Prostate gland (tissue), 2 donors: ENCODE data around the gene ANKK1. TPM values are rescaled to one million over a fixed set of nuclear protein-coding genes. Genes with fewer than 3 reads are reported as not detected.
A peak's percentile ranks its signal among the peaks of the same experiment; 100 is the strongest.

ENCODE experiments used
- DNase-seq: peaks from one replicate; pipeline ENCODE4 v3.0.0-alpha.2; 2019; ENCODE audit warnings: low spot score
- H3K27ac ChIP-seq, 2 donors: fragments of 200-600 bp; sonication (generic); 2 replicates each; pipeline ENCODE4 v1.5.1; 2017 to 2019
- H3K27me3 ChIP-seq: fragments of 200-600 bp; sonication (generic); replicated peaks from 2 replicates; pipeline ENCODE4 v1.5.1; 2019; ENCODE audit not compliant: insufficient read depth
- H3K36me3 ChIP-seq, 2 donors: fragments of 200-600 bp; sonication (generic); 1 replicate in 1 of 2; 2 replicates in 1 of 2; pipeline versions ENCODE4 v1.5.1 to v1.8.1; 2017 to 2019
- H3K4me1 ChIP-seq: fragments of 200-600 bp; sonication (generic); replicated peaks from 2 replicates; pipeline ENCODE4 v1.5.1; 2019
- H3K4me3 ChIP-seq, 2 donors: fragments of 200-600 bp; sonication (generic); 2 replicates each; pipeline ENCODE4 v1.5.1; 2017 to 2019
- H3K9me3 ChIP-seq: fragments of 200-600 bp; sonication (generic); 2 replicates; pipeline ENCODE4 v1.5.1; 2017
- CTCF ChIP-seq, 4 experiments: fragments of 200-600 bp in 2 of 4; fragments of 450-650 bp in 2 of 4; sonication (generic) in 2 of 4; IDR thresholded peaks; 1 replicate in 3 of 4; 2 replicates in 1 of 4; pipeline ENCODE4 v1.5.1; 2016 to 2019; ENCODE audit warnings: antibody characterized with exemption in 4 of 4, mild to moderate bottlenecking in 2 of 4, moderate library complexity in 2 of 4
- POLR2A ChIP-seq: fragments of 450-650 bp; IDR thresholded peaks from one replicate; pipeline ENCODE4 v1.6.1; 2016; ENCODE audit warnings: antibody characterized with exemption, mild to moderate bottlenecking
- POLR2AphosphoS5 ChIP-seq: sonication (generic); formaldehyde crosslinking; IDR thresholded peaks from one replicate; pipeline ENCODE4 v1.6.1; 2017; ENCODE audit warnings: antibody characterized with exemption
- WGBS: methylation state at CpG from one replicate; pipeline ENCODE4 v1.1.5; 2018; 5-methylcytosine and 5-hydroxymethylcytosine counted together
- intact Hi-C: fragments of 100-400 bp; cut with DNase I; formaldehyde crosslinking; loops from one replicate; pipeline ENCODE4 v1.14.2; 2022
- total RNA-seq, 2 donors: library from RNA; depleted of rRNA; stranded (reverse); fragments of >200 nt; gene quantifications; one replicate each; pipeline ENCODE4 v1.1.0, GENCODE V29; 2016

The ANKK1 gene
- total RNA-seq, 2 donors from 2014 or later: 0.97 to 2.4 TPM

GRCh38 chr11:113377681-113378412, 9.7 kb upstream of the ANKK1 start:
- 57% methylated on average over 7 of the region's 7 CpGs for WGBS
- TF ChIP-seq POLR2AphosphoS5 (no peak), POLR2A (no peak), CTCF (IDR thresholded peaks at IDR 0.05) (no peak)
- no peaks in the 10 kb centered on the region for H3K27me3 ChIP-seq
- H3K36me3 ChIP-seq: no peaks in the 10 kb centered on the region
- no peaks in the 10 kb centered on the region for H3K4me1 ChIP-seq
- no peak overlapping the region for H3K4me3 ChIP-seq
- no peak overlapping the region for H3K27ac ChIP-seq
- no peak for DNase-seq
- H3K9me3 ChIP-seq: no peaks in the 10 kb centered on the region
- intact Hi-C loops: loop anchor here (10.0 kb wide), 1 partner anchor 157 kb away; no protein-coding TSS in a partner anchor

- TF ChIP-seq POLR2A: no peak
- no peak for TF ChIP-seq POLR2AphosphoS5
- TF ChIP-seq CTCF (IDR thresholded peaks at IDR 0.05): no peak
- intact Hi-C loops: loop anchor here (10.0 kb wide), 1 partner anchor 156 kb away; no protein-coding TSS in a partner anchor
- H3K4me3 ChIP-seq: no peak overlapping the region
- H3K27ac ChIP-seq: no peak overlapping the region
- no peaks in the 10 kb centered on the region for H3K9me3 ChIP-seq
- WGBS: 85% methylated on average over 1 of the region's 1 CpG
- H3K4me1 ChIP-seq: no peaks in the 10 kb centered on the region
- H3K27me3 ChIP-seq: no peaks in the 10 kb centered on the region
- no peak for DNase-seq
- H3K36me3 ChIP-seq: no peaks in the 10 kb centered on the region
Measured at GRCh38 chr11:113378692-113379091, 8.9 kb upstream of the ANKK1 start.

GRCh38 chr11:113382121-113382520, 5.5 kb upstream of the ANKK1 start:
- Histone ChIP-seq H3K9me3 (no peaks in the 10 kb centered on the region), H3K36me3 (no peaks in the 10 kb centered on the region), H3K4me3 (no peak overlapping the region), H3K4me1 (no peaks in the 10 kb centered on the region), H3K27me3 (no peaks in the 10 kb centered on the region), H3K27ac (no peak overlapping the region)
- intact Hi-C loops: no loop called here
- TF ChIP-seq POLR2A: no peak
- no peak for TF ChIP-seq POLR2AphosphoS5
- no peak for TF ChIP-seq CTCF (IDR thresholded peaks at IDR 0.05)
- DNase-seq: no peak

GRCh38 chr11:113384551-113384950, 3.0 kb upstream of the ANKK1 start:
- peak; percentile 88 for DNase-seq
- H3K36me3 ChIP-seq: no peaks in the 10 kb centered on the region
- no peaks in the 10 kb centered on the region for H3K4me1 ChIP-seq
- TF ChIP-seq POLR2AphosphoS5 (peak; percentile 92), CTCF (IDR thresholded peaks at IDR 0.05) (no peak)
- H3K9me3 ChIP-seq: no peaks in the 10 kb centered on the region
- intact Hi-C loops: no loop called here
- H3K4me3 ChIP-seq: no peak overlapping the region
- no peak overlapping the region for H3K27ac ChIP-seq
- H3K27me3 ChIP-seq: no peaks in the 10 kb centered on the region
- WGBS: 18% methylated on average over 3 of the region's 3 CpGs

- no peak overlapping the region for H3K27ac ChIP-seq
- intact Hi-C loops: loop anchor here (5.0 kb wide), 1 partner anchor 73 kb away; the partner anchor contains the start of gene TTC12
- H3K9me3 ChIP-seq: no peaks in the 10 kb centered on the region
- WGBS: 100% methylated on average over 3 of the region's 3 CpGs
- no peak overlapping the region for H3K4me3 ChIP-seq
- no peaks in the 10 kb centered on the region for H3K27me3 ChIP-seq
- H3K36me3 ChIP-seq: no peaks in the 10 kb centered on the region
- TF ChIP-seq POLR2A: no peak
- no peak for TF ChIP-seq CTCF (IDR thresholded peaks at IDR 0.05)
- TF ChIP-seq POLR2AphosphoS5: no peak
- no peak for DNase-seq
- H3K4me1 ChIP-seq: no peaks in the 10 kb centered on the region
Measured at GRCh38 chr11:113385749-113386148, 1.8 kb upstream of the ANKK1 start.
